ENCODE measurements around the gene SCRN2.

Gene SCRN2

DNA sequence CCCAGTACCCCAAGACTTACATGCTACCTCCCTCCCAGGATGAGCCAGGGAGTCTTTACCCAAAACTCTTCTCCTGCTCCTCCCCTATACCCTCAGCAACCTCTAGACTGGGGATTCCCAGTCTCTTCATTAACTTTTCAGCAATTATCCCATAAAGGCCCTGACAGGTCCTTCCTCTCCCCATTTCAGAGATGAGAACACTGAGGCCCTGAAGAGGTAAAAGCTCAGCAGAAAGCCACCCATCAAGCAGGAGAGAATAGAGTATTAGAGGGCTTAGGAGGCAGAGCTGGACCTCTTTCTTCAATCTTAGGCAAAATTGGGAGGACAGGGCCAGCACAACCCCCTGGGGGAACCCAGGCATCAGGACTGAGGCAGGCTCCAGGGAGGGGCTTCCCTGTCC lies 15.8 kb upstream of the SCRN2 start:
- no peak overlapping the region for H3K4me3 ChIP-seq (replicated peaks; ENCODE audit: insufficient read depth, low read length)
- DNase-seq (ENCODE audit: low read depth in 1 of 2, low spot score in 1 of 2), result no peak
- peaks cover 32% of the 10 kb centered on the region for H3K27me3 ChIP-seq (ENCODE audit: insufficient read depth, poor library complexity, severe bottlenecking)
- TF ChIP-seq SPI1 (IDR thresholded peaks at IDR 0.05; ENCODE audit: borderline replicate concordance, low read depth) (no peak), GABPA (IDR thresholded peaks at IDR 0.05; ENCODE audit: low read depth) (no peak), POLR2AphosphoS5 (IDR thresholded peaks at IDR 0.05; ENCODE audit: low read depth) (no peak)
- TF ChIP-seq, protein P1, sequence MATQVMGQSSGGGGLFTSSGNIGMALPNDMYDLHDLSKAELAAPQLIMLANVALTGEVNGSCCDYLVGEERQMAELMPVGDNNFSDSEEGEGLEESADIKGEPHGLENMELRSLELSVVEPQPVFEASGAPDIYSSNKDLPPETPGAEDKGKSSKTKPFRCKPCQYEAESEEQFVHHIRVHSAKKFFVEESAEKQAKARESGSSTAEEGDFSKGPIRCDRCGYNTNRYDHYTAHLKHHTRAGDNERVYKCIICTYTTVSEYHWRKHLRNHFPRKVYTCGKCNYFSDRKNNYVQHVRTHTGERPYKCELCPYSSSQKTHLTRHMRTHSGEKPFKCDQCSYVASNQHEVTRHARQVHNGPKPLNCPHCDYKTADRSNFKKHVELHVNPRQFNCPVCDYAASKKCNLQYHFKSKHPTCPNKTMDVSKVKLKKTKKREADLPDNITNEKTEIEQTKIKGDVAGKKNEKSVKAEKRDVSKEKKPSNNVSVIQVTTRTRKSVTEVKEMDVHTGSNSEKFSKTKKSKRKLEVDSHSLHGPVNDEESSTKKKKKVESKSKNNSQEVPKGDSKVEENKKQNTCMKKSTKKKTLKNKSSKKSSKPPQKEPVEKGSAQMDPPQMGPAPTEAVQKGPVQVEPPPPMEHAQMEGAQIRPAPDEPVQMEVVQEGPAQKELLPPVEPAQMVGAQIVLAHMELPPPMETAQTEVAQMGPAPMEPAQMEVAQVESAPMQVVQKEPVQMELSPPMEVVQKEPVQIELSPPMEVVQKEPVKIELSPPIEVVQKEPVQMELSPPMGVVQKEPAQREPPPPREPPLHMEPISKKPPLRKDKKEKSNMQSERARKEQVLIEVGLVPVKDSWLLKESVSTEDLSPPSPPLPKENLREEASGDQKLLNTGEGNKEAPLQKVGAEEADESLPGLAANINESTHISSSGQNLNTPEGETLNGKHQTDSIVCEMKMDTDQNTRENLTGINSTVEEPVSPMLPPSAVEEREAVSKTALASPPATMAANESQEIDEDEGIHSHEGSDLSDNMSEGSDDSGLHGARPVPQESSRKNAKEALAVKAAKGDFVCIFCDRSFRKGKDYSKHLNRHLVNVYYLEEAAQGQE (IDR thresholded peaks at IDR 0.05; ENCODE audit: insufficient replicate concordance, low read depth), result no peak
- TF ChIP-seq, protein P2, sequence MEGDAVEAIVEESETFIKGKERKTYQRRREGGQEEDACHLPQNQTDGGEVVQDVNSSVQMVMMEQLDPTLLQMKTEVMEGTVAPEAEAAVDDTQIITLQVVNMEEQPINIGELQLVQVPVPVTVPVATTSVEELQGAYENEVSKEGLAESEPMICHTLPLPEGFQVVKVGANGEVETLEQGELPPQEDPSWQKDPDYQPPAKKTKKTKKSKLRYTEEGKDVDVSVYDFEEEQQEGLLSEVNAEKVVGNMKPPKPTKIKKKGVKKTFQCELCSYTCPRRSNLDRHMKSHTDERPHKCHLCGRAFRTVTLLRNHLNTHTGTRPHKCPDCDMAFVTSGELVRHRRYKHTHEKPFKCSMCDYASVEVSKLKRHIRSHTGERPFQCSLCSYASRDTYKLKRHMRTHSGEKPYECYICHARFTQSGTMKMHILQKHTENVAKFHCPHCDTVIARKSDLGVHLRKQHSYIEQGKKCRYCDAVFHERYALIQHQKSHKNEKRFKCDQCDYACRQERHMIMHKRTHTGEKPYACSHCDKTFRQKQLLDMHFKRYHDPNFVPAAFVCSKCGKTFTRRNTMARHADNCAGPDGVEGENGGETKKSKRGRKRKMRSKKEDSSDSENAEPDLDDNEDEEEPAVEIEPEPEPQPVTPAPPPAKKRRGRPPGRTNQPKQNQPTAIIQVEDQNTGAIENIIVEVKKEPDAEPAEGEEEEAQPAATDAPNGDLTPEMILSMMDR (IDR thresholded peaks at IDR 0.05; ENCODE audit: insufficient read depth, low read length), result no peak
- no peak overlapping the region for H3K27ac ChIP-seq (replicated peaks)

DNA sequence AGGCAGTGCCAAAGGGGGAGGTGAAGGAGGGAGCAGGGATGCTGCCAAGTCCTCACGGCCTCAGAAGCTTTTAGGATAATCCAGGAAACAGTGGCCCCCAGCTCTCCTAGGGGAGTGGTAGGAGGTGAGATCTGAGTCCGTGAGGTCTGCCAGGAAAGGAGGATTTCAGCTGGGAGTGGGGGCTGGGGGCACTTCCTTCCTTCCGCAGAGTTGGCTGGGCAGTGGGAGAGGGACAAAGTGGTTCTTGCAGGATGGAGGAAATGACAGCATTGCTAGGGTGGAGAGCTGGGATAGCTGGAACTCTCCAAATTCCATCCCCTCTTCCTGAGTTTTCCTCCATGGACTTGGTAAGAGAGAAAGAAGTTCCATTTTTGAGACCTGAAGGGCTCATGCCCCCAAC lies 14.7 kb upstream of the SCRN2 start:
- Histone ChIP-seq H3K27ac (replicated peaks) (no peak overlapping the region), H3K27me3 (ENCODE audit: insufficient read depth, poor library complexity, severe bottlenecking) (peaks cover 43% of the 10 kb centered on the region), H3K4me3 (replicated peaks; ENCODE audit: insufficient read depth, low read length) (no peak overlapping the region)
- TF ChIP-seq POLR2AphosphoS5 (IDR thresholded peaks at IDR 0.05; ENCODE audit: low read depth) (no peak), SPI1 (IDR thresholded peaks at IDR 0.05; ENCODE audit: borderline replicate concordance, low read depth) (no peak), GABPA (IDR thresholded peaks at IDR 0.05; ENCODE audit: low read depth) (no peak)
- TF ChIP-seq, protein P2 (IDR thresholded peaks at IDR 0.05; ENCODE audit: insufficient read depth, low read length), result no peak
- TF ChIP-seq, protein P1 (IDR thresholded peaks at IDR 0.05; ENCODE audit: insufficient replicate concordance, low read depth), result no peak
- no peak for DNase-seq (ENCODE audit: low read depth in 1 of 2, low spot score in 1 of 2)

DNA sequence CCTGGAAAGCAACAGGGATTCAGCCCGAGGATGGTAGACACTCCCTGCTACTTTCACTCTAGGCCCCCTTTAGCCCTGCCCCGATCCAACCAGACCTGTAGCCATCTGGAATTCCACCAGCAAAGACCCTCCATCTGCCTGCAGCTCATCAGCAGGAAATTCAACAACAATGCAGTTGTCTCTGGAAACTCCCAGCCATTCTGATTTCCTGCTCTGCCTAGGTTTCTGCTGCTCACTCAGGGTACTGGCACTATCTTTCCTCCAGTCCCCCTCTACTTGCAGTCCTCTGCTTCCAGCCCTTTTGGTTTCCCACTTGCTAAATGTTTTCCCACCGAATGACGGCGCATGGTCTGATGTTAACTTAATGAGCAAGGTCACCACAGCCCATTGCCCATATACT lies 12.5 kb upstream of the SCRN2 start:
- peaks cover 62% of the 10 kb centered on the region for H3K27me3 ChIP-seq (ENCODE audit: insufficient read depth, poor library complexity, severe bottlenecking)
- TF ChIP-seq POLR2AphosphoS5 (IDR thresholded peaks at IDR 0.05; ENCODE audit: low read depth), result no peak
- TF ChIP-seq GABPA (IDR thresholded peaks at IDR 0.05; ENCODE audit: low read depth), result no peak
- TF ChIP-seq, protein P1 (IDR thresholded peaks at IDR 0.05; ENCODE audit: insufficient replicate concordance, low read depth), result no peak
- TF ChIP-seq, protein P2 (IDR thresholded peaks at IDR 0.05; ENCODE audit: insufficient read depth, low read length), result no peak
- TF ChIP-seq SPI1 (IDR thresholded peaks at IDR 0.05; ENCODE audit: borderline replicate concordance, low read depth), result no peak
- H3K4me3 ChIP-seq (replicated peaks; ENCODE audit: insufficient read depth, low read length), result no peak overlapping the region
- no peak for DNase-seq (ENCODE audit: low read depth in 1 of 2, low spot score in 1 of 2)
- no peak overlapping the region for H3K27ac ChIP-seq (replicated peaks)

All from HL-60 (cell line).